HG02588 (cell line): ENCODE results near the gene UCN3.
"Not testable (repeated sequence)": the region's sequence is repeated elsewhere in the genome, so short reads cannot be mapped to it uniquely, and the experiment has no call there.

ENCODE experiments used
- ATAC-seq: cut with Tn5 transposase; IDR thresholded peaks from one replicate; pipeline ENCODE4 v1.9.1; 2021; ENCODE audit warnings: mild to moderate bottlenecking, moderate library complexity; ENCODE audit not compliant: unreplicated experiment

UCN3 gene

GRCh38 chr10:5404208-5405041 is 39.7 kb downstream of the UCN3 start, which contains the start of gene TUBAL3:
TSS of gene TUBAL3 (minus strand) at chr10:5404828. CDS start at chr10:5404792, 36 bp downstream.
- no peak for ATAC-seq

- no peak for ATAC-seq
Measured at GRCh38 chr10:5406918-5407317, 42.2 kb downstream of the UCN3 start.

- not testable (repeated sequence) for ATAC-seq
Measured at GRCh38 chr10:5410787-5411186, 46.0 kb downstream of the UCN3 start.

GRCh38 chr10:5411941-5412276 is 47.1 kb downstream of the UCN3 start:
- no peak for ATAC-seq

GRCh38 chr10:5412277-5412941 is 47.6 kb downstream of the UCN3 start, which contains the start of gene NET1:
TSS of gene NET1 (plus strand) at chr10:5412557. CDS start at chr10:5412693, 136 bp downstream.
- ATAC-seq: peak; percentile 96

GRCh38 chr10:5413012-5413938 is 48.5 kb downstream of the UCN3 start:
- no peak for ATAC-seq

GRCh38 chr10:5416981-5417380 is 52.2 kb downstream of the UCN3 start:
- ATAC-seq: no peak

- no peak for ATAC-seq
Measured at GRCh38 chr10:5418584-5418983, 53.8 kb downstream of the UCN3 start.

GRCh38 chr10:5419466-5420094 is 54.8 kb downstream of the UCN3 start:
- ATAC-seq: no peak

GRCh38 chr10:5423771-5424170 is 59.0 kb downstream of the UCN3 start:
- ATAC-seq: no peak
